ENCODE measurements around the gene GNMT. TPM values are rescaled to one million over a fixed set of nuclear protein-coding genes. Genes with fewer than 3 reads are reported as not detected.
A peak's percentile ranks its signal among the peaks of the same experiment; 100 is the strongest.

Gene GNMT
- total RNA-seq, 1 donor from 2014 or later: 0.59 TPM

DNA sequence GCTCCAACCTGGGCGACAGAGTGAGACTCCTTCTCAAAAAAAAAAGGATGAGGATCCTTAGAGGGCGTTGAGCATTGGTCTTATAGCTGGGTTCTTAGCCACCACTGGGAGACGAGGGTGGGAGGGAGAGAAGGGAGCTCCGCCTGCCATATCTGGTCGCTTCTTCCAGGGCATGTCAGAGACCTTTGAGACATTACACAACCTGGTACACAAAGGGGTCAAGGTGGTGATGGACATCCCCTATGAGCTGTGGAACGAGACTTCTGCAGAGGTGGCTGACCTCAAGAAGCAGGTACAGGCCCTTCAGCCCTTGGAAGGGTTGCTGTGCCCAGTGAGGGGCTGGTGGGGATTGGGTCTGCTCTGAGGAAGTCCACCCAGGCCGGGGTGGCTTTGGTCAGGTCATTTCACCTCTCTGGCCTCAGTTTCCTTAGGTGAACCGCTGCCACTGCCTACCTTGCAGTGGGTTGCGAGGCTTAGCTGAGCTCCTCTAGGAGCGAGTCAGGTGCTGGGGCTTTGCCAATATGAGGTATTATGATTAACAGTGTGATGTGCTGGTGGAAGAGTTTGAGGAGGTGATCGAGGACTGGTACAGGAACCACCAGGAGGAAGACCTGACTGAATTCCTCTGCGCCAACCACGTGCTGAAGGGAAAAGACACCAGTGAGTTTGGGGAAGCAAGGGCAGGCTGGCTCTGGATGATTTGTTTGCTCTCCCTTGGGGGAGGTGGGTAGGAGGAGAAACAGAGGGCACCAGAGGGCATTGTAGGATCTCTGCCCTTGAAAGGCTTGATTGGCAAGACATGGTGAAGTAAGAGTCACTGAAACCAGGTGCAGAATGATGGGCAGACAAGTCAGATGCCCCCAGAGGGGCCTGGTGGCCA lies 22.8 kb upstream of the GNMT start:
- peak overlapping the region; percentile 39 for H3K4me3 Mint-ChIP-seq (ENCODE audit: unreplicated experiment)
- H3K9me3 Mint-ChIP-seq (ENCODE audit: unreplicated experiment): no peaks in the 10 kb centered on the region
- H3K27me3 Mint-ChIP-seq (ENCODE audit: unreplicated experiment): no peaks in the 10 kb centered on the region
- peaks cover 31% of the 10 kb centered on the region for H3K36me3 Mint-ChIP-seq (ENCODE audit: low read depth, unreplicated experiment)
- TF ChIP-seq, protein P1, sequence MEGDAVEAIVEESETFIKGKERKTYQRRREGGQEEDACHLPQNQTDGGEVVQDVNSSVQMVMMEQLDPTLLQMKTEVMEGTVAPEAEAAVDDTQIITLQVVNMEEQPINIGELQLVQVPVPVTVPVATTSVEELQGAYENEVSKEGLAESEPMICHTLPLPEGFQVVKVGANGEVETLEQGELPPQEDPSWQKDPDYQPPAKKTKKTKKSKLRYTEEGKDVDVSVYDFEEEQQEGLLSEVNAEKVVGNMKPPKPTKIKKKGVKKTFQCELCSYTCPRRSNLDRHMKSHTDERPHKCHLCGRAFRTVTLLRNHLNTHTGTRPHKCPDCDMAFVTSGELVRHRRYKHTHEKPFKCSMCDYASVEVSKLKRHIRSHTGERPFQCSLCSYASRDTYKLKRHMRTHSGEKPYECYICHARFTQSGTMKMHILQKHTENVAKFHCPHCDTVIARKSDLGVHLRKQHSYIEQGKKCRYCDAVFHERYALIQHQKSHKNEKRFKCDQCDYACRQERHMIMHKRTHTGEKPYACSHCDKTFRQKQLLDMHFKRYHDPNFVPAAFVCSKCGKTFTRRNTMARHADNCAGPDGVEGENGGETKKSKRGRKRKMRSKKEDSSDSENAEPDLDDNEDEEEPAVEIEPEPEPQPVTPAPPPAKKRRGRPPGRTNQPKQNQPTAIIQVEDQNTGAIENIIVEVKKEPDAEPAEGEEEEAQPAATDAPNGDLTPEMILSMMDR (IDR thresholded peaks at IDR 0.05; ENCODE audit: unreplicated experiment): no peak
- no peak for DNase-seq (ENCODE audit: low spot score)
- H3K27ac Mint-ChIP-seq (ENCODE audit: unreplicated experiment): no peak overlapping the region
- H3K4me1 Mint-ChIP-seq (ENCODE audit: unreplicated experiment): peaks cover 26% of the 10 kb centered on the region

DNA sequence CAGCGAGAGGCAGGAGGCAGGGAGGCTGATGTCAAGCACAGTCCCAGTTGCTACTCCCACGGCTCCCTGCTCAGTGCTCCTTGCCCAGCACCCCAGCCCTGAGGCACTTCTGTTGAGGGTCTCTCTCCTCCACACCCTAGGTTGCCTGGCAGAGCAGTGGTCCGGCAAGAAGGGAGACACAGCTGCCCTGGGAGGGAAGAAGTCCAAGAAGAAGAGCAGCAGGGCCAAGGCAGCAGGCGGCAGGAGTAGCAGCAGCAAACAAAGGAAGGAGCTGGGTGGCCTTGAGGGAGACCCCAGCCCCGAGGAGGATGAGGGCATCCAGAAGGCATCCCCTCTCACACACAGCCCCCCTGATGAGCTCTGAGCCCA lies 22.1 kb upstream of the GNMT start:
- Mint-ChIP-seq H3K27ac (ENCODE audit: unreplicated experiment) (no peak overlapping the region), H3K4me3 (ENCODE audit: unreplicated experiment) (no peak overlapping the region), H3K4me1 (ENCODE audit: unreplicated experiment) (peaks cover 21% of the 10 kb centered on the region), H3K9me3 (ENCODE audit: unreplicated experiment) (no peaks in the 10 kb centered on the region), H3K36me3 (ENCODE audit: low read depth, unreplicated experiment) (peaks cover 33% of the 10 kb centered on the region), H3K27me3 (ENCODE audit: unreplicated experiment) (no peaks in the 10 kb centered on the region)
- TF ChIP-seq, protein P1 (IDR thresholded peaks at IDR 0.05; ENCODE audit: unreplicated experiment): no peak
- DNase-seq (ENCODE audit: low spot score): no peak

DNA sequence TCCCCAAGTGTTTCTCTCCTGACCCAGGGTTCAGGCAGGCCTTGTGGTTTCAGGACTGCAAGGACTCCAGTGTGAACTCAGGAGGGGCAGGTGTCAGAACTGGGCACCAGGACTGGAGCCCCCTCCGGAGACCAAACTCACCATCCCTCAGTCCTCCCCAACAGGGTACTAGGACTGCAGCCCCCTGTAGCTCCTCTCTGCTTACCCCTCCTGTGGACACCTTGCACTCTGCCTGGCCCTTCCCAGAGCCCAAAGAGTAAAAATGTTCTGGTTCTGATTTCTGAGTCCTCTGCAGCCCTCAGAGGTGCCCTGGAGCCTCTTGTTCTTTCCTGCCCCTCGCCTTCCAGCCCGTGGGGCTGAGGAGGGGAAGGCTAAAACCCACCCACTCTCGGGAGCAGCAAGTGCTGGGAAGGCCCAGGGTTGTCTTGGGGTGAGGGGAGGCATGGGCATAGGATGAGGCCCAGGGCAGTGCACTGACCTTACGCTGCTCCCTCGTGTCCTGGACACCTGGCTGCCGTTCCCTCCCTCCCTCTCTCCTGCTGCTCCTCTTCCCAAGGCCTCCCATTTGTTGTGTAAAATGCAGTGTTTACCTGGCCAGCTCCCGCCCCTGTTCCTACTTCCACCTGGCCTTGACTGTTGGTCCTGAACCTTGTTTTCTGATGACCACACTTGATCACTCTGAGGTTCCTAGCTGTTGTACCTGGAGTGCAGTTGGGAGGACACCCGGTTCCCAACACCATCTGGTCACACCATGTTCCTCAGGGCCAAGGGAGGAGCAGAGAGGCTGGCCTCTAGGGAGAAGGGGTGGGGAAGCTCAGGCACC lies 21.4 kb upstream of the GNMT start:
- no peak for DNase-seq (ENCODE audit: low spot score)
- peak overlapping the region; percentile 57 for H3K27ac Mint-ChIP-seq (ENCODE audit: unreplicated experiment)
- peaks cover 2% of the 10 kb centered on the region for H3K27me3 Mint-ChIP-seq (ENCODE audit: unreplicated experiment)

DNA sequence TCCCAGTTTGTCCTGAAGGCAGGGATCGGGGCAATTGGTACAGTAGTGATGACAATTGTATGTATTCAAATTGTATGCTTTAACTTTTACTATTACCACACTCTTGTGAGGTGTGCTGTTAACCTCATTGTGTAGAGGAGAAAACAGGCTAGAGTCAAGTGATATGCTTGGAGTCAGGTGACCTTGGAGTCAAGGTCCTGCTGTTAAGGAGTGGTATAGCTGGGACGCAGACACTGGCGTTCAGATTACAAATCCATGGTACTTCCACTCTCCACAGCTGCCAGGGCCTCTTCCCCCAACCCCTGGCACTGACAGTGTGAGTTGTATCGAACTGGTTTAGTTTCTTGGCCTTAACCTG lies 20.8 kb upstream of the GNMT start:
- H3K9me3 Mint-ChIP-seq (ENCODE audit: unreplicated experiment): no peaks in the 10 kb centered on the region
- TF ChIP-seq, protein P1 (IDR thresholded peaks at IDR 0.05; ENCODE audit: unreplicated experiment): no peak
- DNase-seq (ENCODE audit: low spot score): no peak
- H3K27ac Mint-ChIP-seq (ENCODE audit: unreplicated experiment): no peak overlapping the region
- H3K4me1 Mint-ChIP-seq (ENCODE audit: unreplicated experiment): peaks cover 20% of the 10 kb centered on the region
- peak overlapping the region; percentile 65 for H3K4me3 Mint-ChIP-seq (ENCODE audit: unreplicated experiment)
- peaks cover 2% of the 10 kb centered on the region for H3K27me3 Mint-ChIP-seq (ENCODE audit: unreplicated experiment)
- H3K36me3 Mint-ChIP-seq (ENCODE audit: low read depth, unreplicated experiment): peaks cover 36% of the 10 kb centered on the region

More for the DNA sequence above, 21.4 kb upstream of the GNMT start:
- Mint-ChIP-seq H3K4me1 (ENCODE audit: unreplicated experiment) (peaks cover 20% of the 10 kb centered on the region), H3K9me3 (ENCODE audit: unreplicated experiment) (no peaks in the 10 kb centered on the region), H3K4me3 (ENCODE audit: unreplicated experiment) (peak overlapping the region; percentile 65), H3K36me3 (ENCODE audit: low read depth, unreplicated experiment) (peaks cover 36% of the 10 kb centered on the region)
- TF ChIP-seq, protein P1 (IDR thresholded peaks at IDR 0.05; ENCODE audit: unreplicated experiment): no peak

All from endothelial cell (in vitro differentiated cells).